GM19239 (cell line): Measurements from ENCODE around the gene GRM2.
"Not testable (repeated sequence)": the region's sequence is repeated elsewhere in the genome, so short reads cannot be mapped to it uniquely, and the experiment has no call there.

Experiments
- DNase-seq: peaks from one replicate; pipeline ENCODE4 v3.0.0; 2011; ENCODE audit warnings: low spot score; ENCODE audit not compliant: insufficient read length
- FAIRE-seq: peaks from 2 replicates; lab custom pipeline; 2011; peaks lifted over from hg19 to GRCh38; lab: Jason Lieb, UNC

Gene GRM2

DNA sequence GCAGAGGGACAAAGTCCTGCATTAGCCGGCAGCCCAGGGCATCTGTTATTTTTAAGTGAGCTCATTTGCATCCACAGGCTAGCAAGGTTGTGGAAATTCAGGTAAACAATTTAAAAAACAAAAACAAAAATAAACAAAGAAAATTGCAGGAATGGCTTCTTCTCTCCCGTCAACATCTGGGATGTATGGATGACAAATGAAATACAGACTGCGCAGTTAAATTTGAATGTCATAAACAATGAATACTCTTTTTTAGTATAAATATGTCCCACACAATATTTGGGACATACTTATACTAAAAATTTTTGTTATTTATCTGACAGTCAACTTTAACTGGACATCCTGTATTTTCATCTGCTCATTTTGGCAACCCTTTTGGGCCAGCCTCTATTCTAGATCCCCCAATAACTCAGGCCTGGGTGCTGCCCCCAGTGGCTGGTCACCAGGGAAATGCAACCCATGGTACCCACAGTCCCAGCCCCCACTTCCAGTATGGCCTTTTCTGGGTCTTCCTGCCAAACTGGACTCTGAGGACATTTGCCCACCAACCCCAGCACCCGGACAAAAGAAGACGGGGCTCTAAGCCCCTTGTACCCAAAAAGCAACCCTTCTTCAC is 12.7 kb downstream of the GRM2 start:
- DNase-seq (peak; percentile 4), FAIRE-seq (peak; percentile 57)

DNA sequence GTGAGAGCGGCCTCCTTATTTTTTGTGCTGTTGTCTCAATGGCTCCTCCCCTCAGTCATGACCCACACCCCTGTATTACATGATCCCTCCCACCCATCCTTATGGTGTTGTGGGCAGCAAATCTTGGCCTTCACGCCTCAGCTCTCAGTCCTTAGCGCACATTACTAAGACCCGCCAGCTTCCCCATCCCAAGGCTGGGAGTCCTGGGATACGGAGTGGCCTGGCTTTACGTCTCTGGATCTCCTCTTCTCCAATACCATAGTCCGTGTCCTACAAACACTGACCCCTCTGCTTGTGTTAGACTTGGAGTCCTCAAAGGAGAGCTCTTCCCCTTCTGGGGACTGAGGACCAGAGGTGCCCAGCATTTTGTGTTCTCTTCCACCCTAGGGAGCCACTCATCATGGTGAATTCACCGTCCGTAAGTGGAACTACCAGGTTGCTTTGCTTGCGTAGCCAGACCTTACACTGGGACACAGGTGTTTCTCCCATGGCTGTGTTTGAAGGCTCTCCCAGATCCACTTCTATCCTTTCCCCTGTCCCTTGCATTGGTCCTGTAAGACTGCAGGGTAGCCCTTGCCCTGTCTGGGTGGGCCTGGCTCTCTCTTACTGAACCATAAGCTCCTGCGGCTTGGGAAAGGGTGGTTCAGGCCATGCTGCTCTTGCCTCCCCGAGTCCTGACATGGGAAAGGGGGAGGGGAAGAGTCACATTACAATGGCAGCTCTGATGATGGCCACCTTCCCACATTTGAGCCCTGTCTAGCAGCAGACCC is 13.6 kb downstream of the GRM2 start:
- DNase-seq (no peak), FAIRE-seq (no peak)

DNA sequence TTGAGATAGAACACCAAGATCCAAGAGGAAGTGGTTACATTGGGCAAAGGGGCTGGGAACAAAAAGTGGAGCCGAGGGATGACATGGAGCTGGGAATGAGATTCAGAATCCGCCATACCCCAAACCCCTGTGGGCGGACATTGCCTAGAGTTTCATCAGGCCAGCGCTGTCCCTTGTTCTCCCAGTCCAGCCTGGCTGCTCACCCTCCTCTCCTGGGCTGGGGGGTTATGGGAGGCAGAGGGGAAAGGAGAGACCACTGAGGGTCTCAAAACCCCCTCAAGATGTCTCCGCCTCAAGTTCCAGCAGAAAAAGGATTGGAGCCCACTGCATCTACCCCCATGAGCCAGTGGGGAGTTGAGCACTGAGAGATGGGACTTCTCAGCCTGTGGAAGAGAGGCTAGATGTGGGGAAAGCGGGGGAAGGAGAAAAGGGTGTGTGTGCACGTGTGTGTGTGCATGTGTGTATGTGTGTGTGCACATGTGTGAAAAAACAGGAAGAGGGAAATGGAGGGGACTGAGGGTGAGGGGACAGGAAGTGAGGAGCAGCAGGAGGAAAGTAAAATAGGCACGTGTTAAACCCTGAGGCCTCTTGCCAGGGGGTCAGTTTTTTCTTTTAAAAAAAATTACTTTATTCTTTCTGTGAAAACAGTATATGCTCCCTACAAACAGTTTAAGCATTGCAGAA is 14.3 kb downstream of the GRM2 start:
- DNase-seq (no peak), FAIRE-seq (no peak)

GRCh38 chr3:51722362-51722761 is 15.5 kb downstream of the GRM2 start:
- FAIRE-seq = no peak
- DNase-seq = no peak

- FAIRE-seq = no peak
- no peak for DNase-seq
These were observed 20.6 kb downstream of the GRM2 start for GRCh38 chr3:51727500-51727899.

DNA sequence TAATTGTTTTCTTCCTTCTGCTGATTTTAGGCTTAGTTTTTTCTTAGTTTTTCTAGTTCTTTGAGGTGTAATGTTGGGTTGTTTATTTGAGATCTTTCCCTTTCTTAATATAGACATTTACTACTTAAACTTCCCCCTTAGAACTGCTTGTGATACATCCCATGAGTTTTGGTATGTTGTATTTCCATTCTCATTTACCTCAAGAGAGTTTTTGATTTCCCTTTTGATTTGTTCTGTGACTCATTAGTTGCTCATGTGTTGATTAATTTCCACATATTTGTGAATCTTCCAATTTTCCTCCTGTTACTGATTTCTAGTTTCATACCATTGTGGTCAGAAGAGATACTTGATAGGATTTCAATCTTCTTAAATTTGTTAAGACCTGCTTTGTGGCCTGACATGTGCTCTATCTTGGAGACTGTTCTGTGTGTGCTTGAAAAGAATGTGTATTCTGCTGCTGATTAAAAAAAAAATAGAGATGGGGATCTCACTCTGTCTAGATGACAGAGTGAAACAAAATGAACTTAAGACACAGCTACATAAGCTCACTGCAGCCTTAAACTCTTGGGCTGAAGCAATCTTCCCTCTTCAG is 22.3 kb downstream of the GRM2 start:
- no peak for DNase-seq
- no peak for FAIRE-seq

DNA sequence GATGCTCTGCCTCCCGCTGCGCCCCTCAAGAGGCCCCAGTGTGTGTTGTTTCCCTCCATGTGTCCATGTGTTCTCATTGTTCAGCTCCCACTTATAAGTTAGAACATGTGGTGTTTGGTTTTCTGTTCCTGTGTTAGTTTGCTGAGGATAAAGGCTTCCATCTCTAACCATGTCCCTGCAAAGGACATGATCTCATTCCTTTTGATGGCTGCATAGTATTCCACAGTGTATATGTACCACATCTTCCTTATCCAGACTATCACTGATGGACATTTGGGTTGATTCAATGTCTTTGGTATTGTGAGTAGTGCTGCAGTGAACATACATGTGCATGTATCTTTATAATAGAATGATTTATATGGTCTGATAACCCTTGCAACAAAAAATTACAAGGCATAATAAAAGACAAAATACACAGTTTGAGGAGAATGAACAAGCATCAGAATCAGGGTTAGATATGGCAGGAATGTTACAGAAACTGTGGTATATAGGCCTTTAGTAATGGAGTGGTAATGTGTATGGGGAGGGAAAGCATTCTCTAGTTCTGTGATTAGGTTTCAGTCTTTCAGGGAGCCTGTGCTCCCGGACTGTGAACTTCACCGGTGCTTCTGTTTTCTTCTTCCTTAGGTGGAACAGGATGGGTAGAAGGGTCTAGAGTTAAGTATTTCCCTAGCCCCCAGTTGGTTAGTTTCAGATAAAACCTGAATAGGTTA is 27.1 kb downstream of the GRM2 start:
- DNase-seq (no peak), FAIRE-seq (peak; percentile 4)

GRCh38 chr3:51734572-51734907 is 27.7 kb downstream of the GRM2 start:
- FAIRE-seq (no peak), DNase-seq (no peak)

GRCh38 chr3:51735039-51735438 is 28.2 kb downstream of the GRM2 start:
- no peak for FAIRE-seq
- no peak for DNase-seq

DNA sequence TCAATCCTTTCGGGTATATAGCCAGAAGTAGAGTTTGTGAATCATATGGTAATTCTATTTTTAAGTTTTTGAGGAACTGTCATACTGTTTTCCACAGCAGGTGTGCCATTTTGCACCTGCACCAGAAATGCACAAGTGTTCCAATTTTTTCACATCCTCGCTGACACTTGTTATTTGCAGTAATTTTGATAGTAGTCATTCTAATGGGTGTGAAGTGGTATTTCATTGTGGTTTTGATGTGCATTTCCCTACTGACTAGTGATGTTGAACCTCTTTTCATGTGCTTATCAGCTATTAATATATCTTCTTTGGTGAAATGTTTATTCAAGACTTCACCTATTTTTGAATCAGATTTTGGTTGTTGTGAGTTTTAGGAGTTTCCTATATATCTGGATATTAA is 29.1 kb downstream of the GRM2 start:
- DNase-seq (no peak), FAIRE-seq (no peak)

DNA sequence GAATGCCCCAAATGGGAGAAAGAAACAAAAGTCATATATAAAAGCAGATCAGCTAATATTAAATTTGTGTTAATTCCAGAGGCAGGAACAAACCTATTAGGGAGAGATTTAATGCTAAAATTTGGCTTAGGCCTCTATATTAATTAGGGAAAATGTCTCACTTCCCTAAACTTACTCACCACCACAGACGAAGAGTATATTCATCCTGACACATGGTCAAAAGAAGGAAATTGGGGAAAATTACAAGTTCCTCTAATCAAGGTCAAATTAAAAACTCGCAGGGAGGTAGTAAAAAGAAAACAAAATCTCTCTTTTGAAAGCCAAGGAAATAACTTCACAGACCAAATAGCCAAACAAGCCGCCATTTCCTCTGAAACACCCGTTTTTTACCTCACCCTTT is 32.2 kb downstream of the GRM2 start:
- FAIRE-seq = no peak
- no peak for DNase-seq

DNA sequence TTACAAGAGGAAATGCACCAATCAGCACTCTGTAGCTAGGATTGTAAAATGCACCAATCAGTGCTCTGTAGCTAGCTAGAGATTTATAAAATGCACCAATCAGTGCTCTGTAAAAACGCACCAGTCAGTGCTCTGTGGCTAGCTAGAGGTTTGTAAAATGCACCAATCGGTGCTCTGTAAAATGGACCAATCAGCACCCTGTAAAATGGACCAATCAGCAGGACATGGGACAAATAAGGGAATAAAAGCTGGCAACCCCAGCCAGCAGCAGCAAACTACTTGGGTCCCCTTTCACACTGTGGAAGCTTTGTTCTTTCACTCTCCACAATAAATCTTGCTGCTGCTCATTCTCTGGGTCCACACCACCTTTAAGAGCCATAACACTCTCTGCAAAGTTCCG is 35.5 kb downstream of the GRM2 start:
- not testable (repeated sequence) for FAIRE-seq, DNase-seq

DNA sequence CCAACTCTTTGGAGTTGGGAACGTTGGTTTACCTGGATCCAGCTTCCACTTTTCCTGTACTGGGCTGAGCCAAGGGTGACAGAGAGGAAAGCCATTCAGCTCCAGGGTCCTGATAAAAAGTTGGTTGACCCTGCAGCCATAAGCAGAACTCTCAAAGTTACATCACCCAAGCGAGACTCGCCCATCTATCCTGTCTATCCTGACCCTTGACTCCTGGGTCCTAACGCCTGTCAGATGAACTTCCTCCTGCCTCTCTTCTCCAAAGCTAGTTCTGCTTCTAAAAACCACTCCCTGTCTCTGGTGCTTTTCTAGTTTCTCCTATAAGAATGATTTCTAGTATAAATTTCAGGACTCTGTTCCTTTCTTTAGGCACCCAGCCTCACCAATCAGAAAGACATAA is 36.1 kb downstream of the GRM2 start:
- FAIRE-seq, DNase-seq: not testable (repeated sequence)

- no peak for FAIRE-seq
- no peak for DNase-seq
These were observed 41.0 kb downstream of the GRM2 start for GRCh38 chr3:51747840-51748239.

GRCh38 chr3:51748327-51748726 is 41.5 kb downstream of the GRM2 start:
- DNase-seq (no peak), FAIRE-seq (no peak)

- FAIRE-seq = no peak
These were observed 44.0 kb downstream of the GRM2 start for GRCh38 chr3:51750878-51751277.

DNA sequence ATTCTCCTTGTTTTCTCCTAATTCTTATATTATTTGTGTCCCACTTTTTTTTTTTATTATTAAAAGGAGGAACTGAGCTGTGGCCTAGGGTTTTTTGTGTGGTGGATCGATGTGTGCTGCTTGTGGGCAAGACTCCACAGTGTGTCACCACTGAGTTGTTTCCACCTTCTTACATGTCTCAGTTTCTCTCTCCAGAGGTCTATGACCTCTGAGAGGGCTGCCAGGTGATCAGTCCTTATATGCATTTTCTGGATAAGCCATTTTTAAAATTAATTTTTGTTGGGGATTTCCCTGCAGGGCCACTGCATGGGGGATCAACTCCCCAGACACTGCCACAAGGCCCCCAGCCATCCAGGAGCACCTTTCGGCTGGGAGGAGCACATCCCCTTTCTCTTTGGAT is 44.4 kb downstream of the GRM2 start:
- FAIRE-seq = peak; percentile 73

More at GRCh38 chr3:51750878-51751277, 44.0 kb downstream of the GRM2 start:
- no peak for DNase-seq

GRCh38 chr3:51753763-51754750 is 47.2 kb downstream of the GRM2 start:
- FAIRE-seq, DNase-seq: not testable (repeated sequence)

More for the DNA sequence above, 44.4 kb downstream of the GRM2 start:
- DNase-seq = no peak

DNA sequence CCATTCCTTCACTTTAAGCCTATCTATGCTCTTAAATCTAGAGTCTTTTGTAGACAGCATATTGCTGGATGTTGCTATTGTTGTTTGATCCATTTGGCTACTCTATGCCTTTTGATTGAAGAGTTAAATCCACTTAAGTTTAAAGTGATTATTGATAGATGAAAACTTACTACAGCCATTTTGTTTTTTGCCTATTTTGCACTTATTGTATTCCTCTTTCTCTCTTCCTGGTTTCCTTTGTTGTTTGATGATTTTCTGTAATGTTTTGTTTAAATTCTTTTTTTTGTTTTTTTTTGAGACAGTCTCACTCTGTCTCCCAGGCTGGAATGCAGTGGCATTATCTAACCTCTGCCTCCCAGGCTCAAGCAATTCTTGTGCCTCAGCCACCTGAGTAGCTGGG is 52.3 kb downstream of the GRM2 start:
- DNase-seq = no peak
- no peak for FAIRE-seq
